Measurements from ENCODE around the gene SYNE3. TPM values are rescaled to one million over a fixed set of nuclear protein-coding genes. Genes with fewer than 3 reads are reported as not detected.
A peak's percentile ranks its signal among the peaks of the same experiment; 100 is the strongest.

The SYNE3 gene
- total RNA-seq, 1 donor from 2014 or later, result 12.4 TPM

GRCh38 chr14:95526483-95527386 lies 10.3 kb upstream of the SYNE3 start:
- intact Hi-C loops (cut with DNase I), result loop anchor here (1.0 kb wide), 1 partner anchor 84 kb away; no protein-coding TSS in a partner anchor
- DNase-seq (ENCODE audit: low spot score), result no peak

DNA sequence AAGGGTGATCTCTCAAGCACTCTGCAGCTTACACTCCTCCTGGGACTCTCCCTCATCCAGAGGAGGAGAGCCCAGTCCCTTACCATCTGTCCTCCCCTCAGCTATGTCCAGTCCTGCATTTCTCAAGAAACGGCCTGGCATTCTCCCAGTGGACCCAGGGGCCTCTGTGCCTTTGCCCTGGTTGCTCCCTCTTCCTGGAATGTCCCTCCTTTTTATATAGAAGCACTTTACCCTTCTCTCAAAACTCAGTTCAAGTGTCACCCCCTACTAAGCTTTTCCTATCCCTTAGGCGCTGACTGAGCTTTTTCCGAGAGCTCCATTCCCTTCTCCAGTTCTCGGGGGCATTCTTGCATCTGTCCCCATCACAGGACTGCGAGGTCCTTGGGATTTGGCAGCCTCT lies 9.5 kb upstream of the SYNE3 start:
- intact Hi-C loops (cut with DNase I), result no loop called here
- DNase-seq (ENCODE audit: low spot score), result no peak

DNA sequence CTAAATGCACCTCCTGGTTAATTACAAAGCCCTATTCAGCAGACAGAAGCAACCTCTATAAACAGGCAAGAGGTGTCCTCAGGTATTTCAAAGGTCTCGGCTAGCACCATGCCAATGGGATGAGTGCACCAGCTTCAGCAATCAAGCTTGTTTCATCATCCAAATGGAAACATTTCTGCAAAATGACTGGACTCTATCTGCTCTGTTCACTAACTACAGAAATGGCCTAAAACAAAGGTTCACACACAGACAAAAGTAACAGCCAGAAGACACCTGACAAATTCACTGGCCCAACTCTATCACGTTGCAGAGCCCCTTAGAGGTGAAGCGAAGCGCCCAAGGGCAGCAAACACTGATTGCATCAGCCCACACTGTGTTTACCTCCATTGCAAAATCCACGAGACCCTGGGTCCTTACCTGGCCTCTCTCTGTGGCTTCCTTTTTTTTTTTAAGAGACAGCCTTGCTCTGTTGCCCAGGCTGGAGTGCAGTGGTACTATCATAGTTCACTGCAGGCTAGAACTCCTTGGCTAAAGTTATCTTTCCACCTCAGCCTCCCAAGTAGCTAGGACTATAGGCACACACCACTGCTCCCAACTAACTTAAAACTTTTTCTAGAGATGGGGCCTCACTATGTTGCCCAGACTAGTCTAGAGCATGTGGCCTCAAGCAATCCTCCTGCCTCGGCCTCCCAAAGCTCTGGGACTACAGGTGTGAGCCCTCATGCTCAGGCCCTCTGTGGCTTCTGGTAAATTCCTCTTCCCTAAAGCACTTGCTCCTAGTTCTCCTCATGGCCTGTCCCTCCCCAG lies 8.5 kb upstream of the SYNE3 start:
- intact Hi-C loops (cut with DNase I), result no loop called here
- no peak for DNase-seq (ENCODE audit: low spot score)

- DNase-seq (ENCODE audit: low spot score), result no peak
- intact Hi-C loops (cut with DNase I), result no loop called here
These were observed 7.5 kb upstream of the SYNE3 start for GRCh38 chr14:95523815-95524448.

GRCh38 chr14:95523051-95523814 lies 6.8 kb upstream of the SYNE3 start:
- no peak for DNase-seq (ENCODE audit: low spot score)
- intact Hi-C loops (cut with DNase I), result no loop called here

DNA sequence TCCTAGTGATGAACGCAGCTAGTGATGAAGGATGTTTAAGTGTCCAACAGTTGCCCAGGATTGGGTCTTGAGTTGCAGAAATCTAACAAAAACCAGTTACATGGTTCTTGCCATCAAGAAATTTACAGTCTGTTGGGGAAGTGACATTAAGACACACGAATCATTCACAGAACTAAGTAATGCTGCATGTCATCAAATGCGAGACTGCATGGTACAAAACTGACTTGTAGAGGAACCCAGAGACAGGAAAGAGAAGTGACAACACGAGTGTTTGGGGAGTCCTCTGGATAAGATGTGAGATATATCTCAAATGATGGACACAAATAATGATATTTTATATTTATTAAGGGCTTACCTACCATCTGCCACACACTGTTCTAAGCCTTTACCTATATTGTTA lies 6.1 kb upstream of the SYNE3 start:
- intact Hi-C loops (cut with DNase I), result no loop called here
- no peak for DNase-seq (ENCODE audit: low spot score)

DNA sequence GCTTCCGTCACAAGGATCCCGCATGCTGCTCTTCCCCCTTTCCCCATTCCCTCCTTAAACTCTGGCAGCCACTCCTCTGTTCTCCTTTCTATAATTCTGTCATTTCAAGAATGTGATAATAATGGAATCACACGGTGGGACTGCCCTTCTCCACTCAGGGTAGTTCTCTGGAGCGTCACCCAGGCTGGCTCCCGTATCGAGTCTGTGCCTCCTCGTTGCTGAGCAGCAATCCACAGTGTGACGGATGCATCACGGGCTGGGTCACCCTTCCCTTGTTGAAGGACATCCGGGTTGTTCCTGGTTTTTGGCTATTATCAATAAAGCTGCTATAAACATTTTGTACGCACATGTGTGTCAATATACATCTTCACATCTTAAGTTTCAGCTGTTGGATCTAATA lies 5.7 kb upstream of the SYNE3 start:
- DNase-seq (ENCODE audit: low spot score), result no peak
- intact Hi-C loops (cut with DNase I), result no loop called here

DNA sequence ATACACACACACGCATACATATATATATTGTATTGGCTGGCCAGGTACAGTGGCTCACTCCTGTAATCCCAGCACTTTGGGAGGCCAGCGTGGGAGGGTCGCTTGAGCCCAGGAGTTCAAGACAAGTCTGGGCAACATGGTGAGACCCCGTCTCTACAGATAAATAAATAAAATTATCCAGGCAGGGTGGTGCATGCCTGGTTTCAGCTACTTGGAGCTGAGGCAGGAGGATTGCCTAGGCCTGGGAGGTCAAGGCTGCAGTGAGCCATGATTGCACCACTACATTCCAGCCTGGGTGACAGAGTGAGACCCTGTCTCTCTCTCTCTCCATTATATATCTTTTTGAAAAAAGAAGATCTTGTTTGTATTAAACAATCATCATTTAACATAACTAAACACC lies 4.6 kb upstream of the SYNE3 start:
- no peak for DNase-seq (ENCODE audit: low spot score)
- intact Hi-C loops (cut with DNase I), result no loop called here

- intact Hi-C loops (cut with DNase I), result no loop called here
- no peak for DNase-seq (ENCODE audit: low spot score)
These were observed 3.9 kb upstream of the SYNE3 start for GRCh38 chr14:95520346-95520745.

DNA sequence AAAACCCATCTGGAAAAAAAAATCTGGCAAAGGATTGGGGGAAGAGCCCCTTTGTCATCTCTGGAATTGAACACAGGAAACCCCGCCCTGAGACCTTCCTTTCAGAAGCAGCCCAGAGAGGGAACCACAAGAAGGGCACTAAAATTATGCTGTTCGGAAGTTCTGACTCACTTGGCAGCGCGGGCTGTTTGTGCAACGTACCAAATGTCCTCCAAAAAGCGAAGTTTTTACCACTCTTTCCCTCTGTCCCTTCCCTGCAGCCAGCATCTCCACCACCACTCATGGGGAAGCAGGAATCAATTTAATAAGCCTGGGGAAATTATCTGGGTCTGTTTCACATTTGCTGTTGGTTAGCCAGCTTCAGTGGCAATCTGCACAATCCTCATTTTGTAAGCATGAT lies 3.2 kb upstream of the SYNE3 start:
- intact Hi-C loops (cut with DNase I), result loop anchor here (5.0 kb wide), 1 partner anchor 37 kb away; no protein-coding TSS in a partner anchor

DNA sequence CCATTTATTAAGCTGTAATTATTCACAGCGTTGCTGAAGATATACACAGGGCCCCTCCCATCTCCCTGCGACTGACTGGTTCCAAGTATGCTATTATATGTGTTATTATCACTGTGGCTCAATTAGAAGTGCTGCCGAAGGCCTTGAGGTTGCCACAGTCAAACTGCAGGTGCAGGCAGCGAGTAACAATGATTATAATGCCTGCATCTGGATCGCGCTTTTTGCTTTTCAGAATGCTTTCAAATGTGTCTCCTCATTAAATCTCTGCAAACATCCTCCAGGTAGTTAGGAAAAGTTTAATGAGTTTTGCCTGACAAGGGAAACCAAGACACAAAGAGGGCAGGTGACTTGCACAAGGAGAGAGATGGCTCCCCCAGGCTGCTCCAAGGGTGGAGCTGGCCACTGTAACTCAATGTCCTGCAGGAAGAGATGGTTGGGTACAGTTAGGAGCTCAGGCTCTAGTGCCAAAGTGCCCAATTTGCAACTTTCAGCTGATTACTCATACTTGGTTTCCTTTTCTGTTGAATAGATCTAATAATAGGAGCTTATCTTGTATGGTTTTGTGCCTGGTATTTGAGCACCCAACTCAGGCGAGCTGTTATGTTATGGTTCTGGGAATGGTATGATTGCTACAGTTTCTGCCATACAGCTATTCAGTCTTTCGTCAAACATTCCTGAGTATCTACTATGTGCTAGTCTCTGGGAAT lies 1.7 kb upstream of the SYNE3 start:
- DNase-seq (ENCODE audit: low spot score), result no peak
- intact Hi-C loops (cut with DNase I), result loop anchor here (5.0 kb wide), 1 partner anchor 36 kb away; no protein-coding TSS in a partner anchor

More for the DNA sequence above, 3.2 kb upstream of the SYNE3 start:
- DNase-seq (ENCODE audit: low spot score), result peak; percentile 90

DNA sequence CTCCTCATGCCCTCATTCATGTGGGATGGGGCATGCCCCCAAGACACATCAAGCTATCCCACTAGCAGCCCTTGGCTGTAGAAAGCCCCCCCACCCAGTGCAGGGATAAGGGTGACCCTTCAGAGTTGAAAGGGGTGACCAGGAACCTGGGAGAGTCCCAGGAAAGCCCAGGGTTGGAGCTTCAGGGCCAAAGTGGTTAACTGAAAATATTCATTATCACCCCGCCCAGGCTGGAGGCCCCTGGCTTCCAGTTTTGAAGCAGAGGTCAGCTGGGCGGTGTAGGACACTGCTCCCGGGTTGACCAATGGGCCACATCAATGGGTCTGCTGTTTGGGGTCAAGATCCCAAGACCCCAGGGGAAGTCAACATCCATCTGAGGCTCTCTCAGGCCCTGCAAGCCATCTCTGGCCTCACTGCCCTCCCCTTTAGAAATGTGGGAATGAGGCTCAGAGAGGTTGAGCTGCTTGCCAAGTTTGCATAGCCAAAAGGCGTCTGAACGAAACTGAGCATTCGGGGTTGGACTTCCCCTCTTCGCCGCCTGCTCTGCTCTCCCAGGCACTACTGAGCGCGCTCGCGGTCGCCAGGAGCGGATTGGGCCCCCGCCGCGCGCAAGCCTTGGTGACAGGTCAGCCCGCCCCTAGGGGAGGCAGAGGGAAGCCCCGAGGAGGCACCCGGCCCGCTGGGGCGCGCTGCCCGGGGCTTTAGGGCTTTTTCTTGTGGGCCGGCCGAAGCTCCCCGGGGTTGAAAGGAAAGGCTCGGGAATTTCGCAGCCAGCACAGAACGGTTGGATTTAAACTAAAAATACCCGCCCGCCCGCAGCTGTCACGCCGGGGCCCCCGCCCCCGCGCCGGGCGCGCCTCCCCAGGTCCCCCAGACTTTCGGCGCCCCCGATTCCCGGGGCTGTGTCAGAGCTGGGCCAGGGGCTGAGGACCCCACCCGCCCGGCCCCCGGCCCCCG lies 576 bp downstream of the SYNE3 start:
- intact Hi-C loops (cut with DNase I), result loop anchor here (5.0 kb wide), 1 partner anchor 34 kb away; no protein-coding TSS in a partner anchor

DNA sequence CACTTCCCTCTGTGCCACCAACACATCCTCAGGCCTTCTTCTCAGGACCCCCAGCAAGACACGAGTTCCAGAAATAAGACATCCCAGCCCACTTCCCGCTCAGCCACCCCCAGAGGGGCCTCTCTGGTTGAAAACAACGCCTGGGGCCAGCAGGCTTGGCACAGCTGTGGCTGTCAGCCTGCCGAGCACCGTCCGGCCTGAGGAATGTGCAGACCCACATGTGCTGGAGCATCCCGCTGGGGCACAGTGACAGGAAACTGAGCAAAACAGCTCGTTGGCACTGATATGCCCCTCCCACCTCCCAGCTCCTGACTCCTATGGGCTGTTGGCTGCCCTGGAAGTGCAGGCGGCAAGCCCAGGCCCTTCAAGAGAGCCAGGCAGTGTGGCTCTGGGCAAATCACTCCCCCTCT lies 1.4 kb downstream of the SYNE3 start:
- DNase-seq (ENCODE audit: low spot score), result no peak
- intact Hi-C loops (cut with DNase I), result loop anchor here (5.0 kb wide), 1 partner anchor 33 kb away; no protein-coding TSS in a partner anchor

More for the DNA sequence above, 576 bp downstream of the SYNE3 start:
- peak; percentile 90 for DNase-seq (ENCODE audit: low spot score)

- intact Hi-C loops (cut with DNase I), result loop anchor here (5.0 kb wide), 1 partner anchor 32 kb away; no protein-coding TSS in a partner anchor
- DNase-seq (ENCODE audit: low spot score), result no peak
These were observed 2.0 kb downstream of the SYNE3 start for GRCh38 chr14:95514131-95515079.

DNA sequence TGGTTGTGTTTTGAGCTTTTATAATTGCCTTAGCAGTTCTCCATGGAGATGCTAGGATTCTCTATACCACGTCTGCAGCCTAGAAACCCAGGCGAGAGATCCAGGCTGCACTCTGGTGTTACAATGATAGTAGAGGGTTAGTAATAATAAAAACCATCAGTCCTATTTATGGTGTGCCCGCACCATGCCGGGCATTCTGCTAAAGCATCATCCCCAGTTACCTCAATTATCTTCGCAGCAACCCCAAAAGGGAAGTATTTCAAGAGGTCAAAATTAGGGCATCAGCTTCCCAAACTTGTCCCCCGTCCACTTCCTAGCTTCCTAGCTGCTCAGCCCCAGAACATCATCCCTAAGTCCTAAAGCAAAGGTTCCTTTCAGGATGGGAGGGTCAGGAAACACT lies 3.2 kb downstream of the SYNE3 start:
- intact Hi-C loops (cut with DNase I), result no loop called here
- DNase-seq (ENCODE audit: low spot score), result no peak

DNA sequence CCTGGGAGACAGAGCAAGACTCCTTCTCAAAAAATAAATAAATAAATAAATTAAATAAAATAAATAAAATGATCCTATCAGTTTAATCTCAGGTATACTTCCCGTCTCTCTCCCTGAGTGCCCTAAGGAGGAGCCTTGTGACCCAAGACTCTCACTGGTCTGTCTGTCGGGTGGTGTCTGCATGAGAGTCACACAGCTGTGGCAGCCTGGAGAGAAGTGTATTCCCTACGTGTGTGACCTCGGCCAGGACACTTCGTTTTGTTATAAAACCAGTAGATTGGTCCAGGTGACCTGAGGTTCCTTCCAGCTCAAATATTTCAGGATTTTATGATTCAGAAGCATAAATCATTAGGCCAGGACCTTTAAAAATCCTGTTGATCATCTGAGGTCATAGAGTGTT lies 4.8 kb downstream of the SYNE3 start:
- no peak for DNase-seq (ENCODE audit: low spot score)
- intact Hi-C loops (cut with DNase I), result no loop called here
